HEK293T (cell line): ENCODE data around the gene PAOX.

Experiments used
- ARNT ChIP-seq: fragments of 450-650 bp; IDR thresholded peaks from 2 replicates; pipeline ENCODE4 v1.6.1; 2017; ENCODE audit warnings: mild to moderate bottlenecking
- BHLHE40 ChIP-seq: fragments of 450-650 bp; IDR thresholded peaks from 2 replicates; pipeline ENCODE4 v1.6.1; 2016; ENCODE audit warnings: mild to moderate bottlenecking, moderate library complexity, borderline replicate concordance
- CTBP1 ChIP-seq: fragments of 450-650 bp; IDR thresholded peaks from 2 replicates; pipeline ENCODE4 v1.6.1; 2016; ENCODE audit warnings: borderline replicate concordance
- ELF4 ChIP-seq: fragments of 450-650 bp; IDR thresholded peaks from 2 replicates; pipeline ENCODE4 v1.6.1; 2017; ENCODE audit warnings: antibody characterized with exemption
- FOXK2 ChIP-seq: fragments of 450-650 bp; IDR thresholded peaks from 2 replicates; pipeline ENCODE4 v1.6.1; 2016; ENCODE audit warnings: mild to moderate bottlenecking
- FOXM1 ChIP-seq: fragments of 450-650 bp; IDR thresholded peaks from 2 replicates; pipeline ENCODE4 v1.6.1; 2017; ENCODE audit warnings: mild to moderate bottlenecking, borderline replicate concordance
- HDGF ChIP-seq: fragments of 450-650 bp; IDR thresholded peaks from 2 replicates; pipeline ENCODE4 v1.6.1; 2017; ENCODE audit warnings: antibody characterized with exemption, borderline replicate concordance
- L3MBTL2 ChIP-seq: fragments of 450-650 bp; conservative IDR thresholded peaks from 2 replicates; pipeline ENCODE4 v1.6.1; 2016; ENCODE audit warnings: mild to moderate bottlenecking
- LEF1 ChIP-seq: fragments of 450-650 bp; IDR thresholded peaks from 2 replicates; pipeline ENCODE4 v1.6.1; 2017; ENCODE audit warnings: mild to moderate bottlenecking, borderline replicate concordance
- SP1 ChIP-seq: fragments of 450-650 bp; IDR thresholded peaks from 2 replicates; pipeline ENCODE4 v1.6.1; 2017
- TARDBP ChIP-seq: fragments of 450-650 bp; IDR thresholded peaks from 2 replicates; pipeline ENCODE4 v1.6.1; 2016
- TF ChIP-seq, protein P1 (sequence below): fragments of 450-650 bp; IDR thresholded peaks from 2 replicates; pipeline ENCODE4 v1.6.1; 2016

GRCh38 chr10:133368153-133368552 lies 10.9 kb upstream of the PAOX start:
- no peak for TF ChIP-seq ELF4
- TF ChIP-seq SP1, result no peak
- TF ChIP-seq CTBP1, result no peak
- TF ChIP-seq, protein P1, sequence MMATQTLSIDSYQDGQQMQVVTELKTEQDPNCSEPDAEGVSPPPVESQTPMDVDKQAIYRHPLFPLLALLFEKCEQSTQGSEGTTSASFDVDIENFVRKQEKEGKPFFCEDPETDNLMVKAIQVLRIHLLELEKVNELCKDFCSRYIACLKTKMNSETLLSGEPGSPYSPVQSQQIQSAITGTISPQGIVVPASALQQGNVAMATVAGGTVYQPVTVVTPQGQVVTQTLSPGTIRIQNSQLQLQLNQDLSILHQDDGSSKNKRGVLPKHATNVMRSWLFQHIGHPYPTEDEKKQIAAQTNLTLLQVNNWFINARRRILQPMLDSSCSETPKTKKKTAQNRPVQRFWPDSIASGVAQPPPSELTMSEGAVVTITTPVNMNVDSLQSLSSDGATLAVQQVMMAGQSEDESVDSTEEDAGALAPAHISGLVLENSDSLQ, result no peak
- no peak for TF ChIP-seq HDGF
- TF ChIP-seq FOXM1, result no peak
- TF ChIP-seq BHLHE40, result no peak
- no peak for TF ChIP-seq ARNT
- no peak for TF ChIP-seq LEF1
- no peak for TF ChIP-seq L3MBTL2
- no peak for TF ChIP-seq TARDBP
- TF ChIP-seq FOXK2, result no peak
